Astrocyte (in vitro differentiated cells and primary cell): ENCODE results near the gene EXOG. TPM values are rescaled to one million over a fixed set of nuclear protein-coding genes. Genes with fewer than 3 reads are reported as not detected.

ENCODE experiments used
- DNase-seq: peaks from one replicate; pipeline ENCODE4 v3.0.0-alpha.2; 2010; ENCODE audit warnings: low read depth
- FAIRE-seq: peaks from 2 replicates; lab custom pipeline; 2011; peaks lifted over from hg19 to GRCh38; lab: Jason Lieb, UNC
- H2AFZ ChIP-seq: 2 replicates; pipeline ENCODE4 v1.6.0; 2012; ENCODE audit warnings: low read depth, low read length, inconsistent platforms
- H3K27ac ChIP-seq: 2 replicates; pipeline ENCODE4 v1.5.1; 2011; ENCODE audit warnings: low read depth, low read length, inconsistent platforms
- H3K27me3 ChIP-seq: 2 replicates; pipeline ENCODE4 v1.6.0; 2011; ENCODE audit warnings: low read length, inconsistent platforms; ENCODE audit not compliant: insufficient read depth
- H3K36me3 ChIP-seq: 2 replicates; pipeline ENCODE4 v1.5.1; 2011; ENCODE audit warnings: low read length, inconsistent platforms; ENCODE audit not compliant: insufficient read depth
- H3K4me1 ChIP-seq: 2 replicates; pipeline ENCODE4 v1.5.1; 2011; ENCODE audit warnings: low read length, inconsistent platforms; ENCODE audit not compliant: insufficient read depth
- H3K4me2 ChIP-seq: 2 replicates; pipeline ENCODE4 v1.6.0; 2012; ENCODE audit warnings: low read length, inconsistent platforms
- H3K4me3 ChIP-seq: 2 replicates; pipeline ENCODE4 v1.5.1; 2011; ENCODE audit warnings: low read depth, mild to moderate bottlenecking, low read length, inconsistent platforms; ENCODE audit not compliant: insufficient read depth
- H3K79me2 ChIP-seq: 2 replicates; pipeline ENCODE4 v1.6.0; 2012; ENCODE audit warnings: mild to moderate bottlenecking, low read length, inconsistent platforms; ENCODE audit not compliant: insufficient read depth
- H3K9ac ChIP-seq: 2 replicates; pipeline ENCODE4 v1.6.0; 2012; ENCODE audit warnings: mild to moderate bottlenecking, low read length, inconsistent platforms
- H3K9me3 ChIP-seq: 2 replicates; pipeline ENCODE4 v1.5.1; 2012; ENCODE audit warnings: low read depth, mild to moderate bottlenecking, low read length, inconsistent platforms; ENCODE audit not compliant: insufficient read depth
- H4K20me1 ChIP-seq: 2 replicates; pipeline ENCODE4 v1.6.0; 2012; ENCODE audit warnings: low read length, inconsistent platforms; ENCODE audit not compliant: insufficient read depth
- H3K27ac Mint-ChIP-seq: one replicate; pipeline ENCODE4 v1.8.0; 2021; ENCODE audit warnings: mild to moderate bottlenecking, mixed read lengths; ENCODE audit not compliant: unreplicated experiment
- H3K27me3 Mint-ChIP-seq: one replicate; pipeline ENCODE4 v1.8.0; 2021; ENCODE audit warnings: low read depth, mixed read lengths; ENCODE audit not compliant: unreplicated experiment
- H3K36me3 Mint-ChIP-seq: one replicate; pipeline ENCODE4 v1.8.0; 2021; ENCODE audit warnings: low read depth, mixed read lengths; ENCODE audit not compliant: unreplicated experiment
- H3K4me1 Mint-ChIP-seq: one replicate; pipeline ENCODE4 v1.8.0; 2021; ENCODE audit warnings: low read depth, mixed read lengths; ENCODE audit not compliant: unreplicated experiment
- H3K4me3 Mint-ChIP-seq: one replicate; pipeline ENCODE4 v1.8.0; 2021; ENCODE audit warnings: mild to moderate bottlenecking, moderate library complexity, mixed read lengths; ENCODE audit not compliant: unreplicated experiment
- H3K9me3 Mint-ChIP-seq: one replicate; pipeline ENCODE4 v1.8.0; 2021; ENCODE audit warnings: mild to moderate bottlenecking, mixed read lengths; ENCODE audit not compliant: unreplicated experiment
- EZH2 ChIP-seq: IDR thresholded peaks from 2 replicates; pipeline ENCODE4 v1.6.1; 2012; ENCODE audit warnings: mild to moderate bottlenecking, low read length, inconsistent platforms; ENCODE audit not compliant: insufficient read depth
- total RNA-seq: library from RNA; stranded (reverse); gene quantifications from 2 replicates; pipeline ENCODE4 v1.2.1, GENCODE V29; 2021
- TF ChIP-seq, protein P1 (sequence below): IDR thresholded peaks from 2 replicates; pipeline ENCODE4 v1.5.1; 2011; ENCODE audit warnings: low read depth, mild to moderate bottlenecking, inconsistent platforms, low read length, moderate library complexity; ENCODE audit not compliant: insufficient read depth

EXOG gene
- total RNA-seq, 1 donor from 2014 or later, result 11.5 TPM

DNA sequence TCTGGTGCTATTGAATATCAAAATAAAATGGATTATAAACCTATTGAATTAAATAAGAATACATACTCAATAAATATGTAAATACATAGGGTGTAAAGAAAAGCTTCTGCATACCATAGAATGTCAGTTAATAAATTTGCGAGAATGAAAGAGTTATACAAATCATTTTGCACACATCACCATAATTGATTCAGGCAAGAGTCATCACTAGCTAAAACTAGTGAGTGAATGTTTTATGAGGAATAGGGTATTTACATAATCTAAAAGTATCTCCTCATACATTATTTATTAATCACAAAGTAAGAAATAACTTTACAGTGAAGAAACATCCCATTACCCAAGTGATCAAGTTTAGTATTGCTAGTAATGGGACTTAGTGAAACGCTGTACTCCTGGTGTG lies 13.6 kb downstream of the EXOG start:
- peaks cover 17% of the 10 kb centered on the region for H3K36me3 ChIP-seq
- Mint-ChIP-seq H3K27ac (no peak overlapping the region), H3K9me3 (no peaks in the 10 kb centered on the region), H3K4me1 (no peaks in the 10 kb centered on the region), H3K4me3 (no peak overlapping the region), H3K36me3 (no peaks in the 10 kb centered on the region), H3K27me3 (no peaks in the 10 kb centered on the region)
- H3K27me3 ChIP-seq, result no peaks in the 10 kb centered on the region
- H2AFZ ChIP-seq, result no peak overlapping the region
- no peaks in the 10 kb centered on the region for H3K4me1 ChIP-seq
- no peak for TF ChIP-seq EZH2
- TF ChIP-seq, protein P1, sequence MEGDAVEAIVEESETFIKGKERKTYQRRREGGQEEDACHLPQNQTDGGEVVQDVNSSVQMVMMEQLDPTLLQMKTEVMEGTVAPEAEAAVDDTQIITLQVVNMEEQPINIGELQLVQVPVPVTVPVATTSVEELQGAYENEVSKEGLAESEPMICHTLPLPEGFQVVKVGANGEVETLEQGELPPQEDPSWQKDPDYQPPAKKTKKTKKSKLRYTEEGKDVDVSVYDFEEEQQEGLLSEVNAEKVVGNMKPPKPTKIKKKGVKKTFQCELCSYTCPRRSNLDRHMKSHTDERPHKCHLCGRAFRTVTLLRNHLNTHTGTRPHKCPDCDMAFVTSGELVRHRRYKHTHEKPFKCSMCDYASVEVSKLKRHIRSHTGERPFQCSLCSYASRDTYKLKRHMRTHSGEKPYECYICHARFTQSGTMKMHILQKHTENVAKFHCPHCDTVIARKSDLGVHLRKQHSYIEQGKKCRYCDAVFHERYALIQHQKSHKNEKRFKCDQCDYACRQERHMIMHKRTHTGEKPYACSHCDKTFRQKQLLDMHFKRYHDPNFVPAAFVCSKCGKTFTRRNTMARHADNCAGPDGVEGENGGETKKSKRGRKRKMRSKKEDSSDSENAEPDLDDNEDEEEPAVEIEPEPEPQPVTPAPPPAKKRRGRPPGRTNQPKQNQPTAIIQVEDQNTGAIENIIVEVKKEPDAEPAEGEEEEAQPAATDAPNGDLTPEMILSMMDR, result no peak
- H4K20me1 ChIP-seq, result no peaks in the 10 kb centered on the region
- no peak overlapping the region for H3K27ac ChIP-seq
- no peaks in the 10 kb centered on the region for H3K79me2 ChIP-seq
- FAIRE-seq (no peak), DNase-seq (no peak)
- no peak overlapping the region for H3K9ac ChIP-seq
- no peak overlapping the region for H3K4me3 ChIP-seq
- H3K9me3 ChIP-seq, result no peaks in the 10 kb centered on the region
- no peak overlapping the region for H3K4me2 ChIP-seq

DNA sequence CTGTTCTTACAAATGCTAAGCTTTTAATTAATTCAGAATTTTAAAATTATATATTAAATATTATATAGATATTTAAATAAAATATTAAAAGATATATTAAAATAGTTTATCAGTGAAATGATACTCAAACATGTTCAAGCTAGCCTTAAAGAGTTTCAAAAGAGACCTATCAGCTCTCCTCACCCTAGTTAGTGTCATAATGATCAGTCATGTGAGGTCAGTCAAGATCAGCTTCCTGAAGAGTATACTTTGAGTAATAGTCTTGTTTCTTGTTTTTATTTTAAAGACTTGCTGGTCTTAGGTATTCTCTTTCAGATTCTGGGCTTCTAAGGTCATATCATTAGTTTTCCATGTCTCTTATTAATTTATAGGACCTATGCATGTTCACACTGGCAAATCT lies 14.5 kb downstream of the EXOG start:
- Histone ChIP-seq H3K27me3 (no peaks in the 10 kb centered on the region), H3K36me3 (peaks cover 15% of the 10 kb centered on the region), H3K4me1 (no peaks in the 10 kb centered on the region), H3K4me2 (no peak overlapping the region), H3K79me2 (no peaks in the 10 kb centered on the region), H3K4me3 (no peak overlapping the region), H2AFZ (no peak overlapping the region), H3K9me3 (no peaks in the 10 kb centered on the region), H4K20me1 (no peaks in the 10 kb centered on the region), H3K27ac (no peak overlapping the region), H3K9ac (no peak overlapping the region)
- DNase-seq (no peak), FAIRE-seq (no peak)
- Mint-ChIP-seq H3K4me3 (no peak overlapping the region), H3K4me1 (no peaks in the 10 kb centered on the region), H3K27me3 (no peaks in the 10 kb centered on the region), H3K9me3 (no peaks in the 10 kb centered on the region), H3K27ac (no peak overlapping the region), H3K36me3 (no peaks in the 10 kb centered on the region)
- no peak for TF ChIP-seq EZH2
- TF ChIP-seq, protein P1, result no peak

DNA sequence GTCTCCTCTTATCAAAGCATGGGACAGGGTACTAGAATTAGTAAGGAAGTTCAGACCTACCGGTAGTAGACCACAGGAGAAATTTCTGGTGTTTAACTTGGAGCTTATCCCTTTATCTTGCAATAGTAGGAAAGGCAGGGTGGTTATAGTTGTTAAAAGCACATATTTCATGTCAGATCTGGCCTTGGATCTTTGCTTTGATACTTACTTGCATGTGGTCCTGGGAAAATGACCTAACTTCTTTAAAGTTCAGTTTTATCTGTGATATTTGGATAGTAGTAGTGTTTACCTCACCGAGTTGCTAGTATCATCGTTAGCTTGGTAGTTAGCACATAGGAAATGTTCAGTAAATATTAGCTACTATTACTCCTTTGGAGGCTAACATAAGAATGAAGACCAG lies 15.4 kb downstream of the EXOG start:
- Histone ChIP-seq H3K36me3 (peaks cover 15% of the 10 kb centered on the region), H3K27me3 (no peaks in the 10 kb centered on the region), H2AFZ (no peak overlapping the region), H3K4me1 (no peaks in the 10 kb centered on the region), H3K9ac (no peak overlapping the region), H3K9me3 (no peaks in the 10 kb centered on the region), H3K79me2 (no peaks in the 10 kb centered on the region), H3K27ac (no peak overlapping the region), H3K4me2 (no peak overlapping the region), H3K4me3 (no peak overlapping the region), H4K20me1 (no peaks in the 10 kb centered on the region)
- no peaks in the 10 kb centered on the region for H3K36me3 Mint-ChIP-seq
- H3K27ac Mint-ChIP-seq, result no peak overlapping the region
- no peak overlapping the region for H3K4me3 Mint-ChIP-seq
- no peaks in the 10 kb centered on the region for H3K9me3 Mint-ChIP-seq
- no peaks in the 10 kb centered on the region for H3K4me1 Mint-ChIP-seq
- DNase-seq (no peak), FAIRE-seq (peak; percentile 66)
- H3K27me3 Mint-ChIP-seq, result no peaks in the 10 kb centered on the region
- TF ChIP-seq EZH2, result no peak
- TF ChIP-seq, protein P1, result no peak
